ENCODE data around the gene SCAANT1. TPM values are rescaled to one million over a fixed set of nuclear protein-coding genes. Genes with fewer than 3 reads are reported as not detected.

The SCAANT1 gene
- total and polyA plus RNA-seq, 2 of the 8 experiments (the other 6 are each of a cell fraction or from before 2014, with no cell fraction given), result not detected

DNA sequence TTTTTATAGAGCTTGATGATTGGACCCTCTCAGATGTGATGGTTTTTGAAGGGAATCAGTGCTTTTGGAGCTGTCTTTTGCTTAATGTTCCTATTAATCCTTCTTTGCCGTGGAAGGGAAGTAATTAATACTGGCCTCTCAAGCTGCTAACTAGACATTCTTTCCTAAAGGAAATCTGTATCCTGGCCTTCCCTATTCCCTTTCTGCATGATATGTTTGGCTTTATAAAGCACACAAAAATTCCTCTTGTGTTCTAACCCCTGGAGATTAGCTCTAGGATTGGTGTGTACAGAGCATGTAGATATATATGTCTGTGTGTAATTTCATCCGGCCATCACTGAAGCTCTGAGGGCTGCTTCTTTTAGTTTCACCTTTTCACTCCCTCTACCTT lies 41.6 kb downstream of the SCAANT1 start (continued):
- TF ChIP-seq SP1 (IDR thresholded peaks at IDR 0.05; ENCODE audit: low read depth, low read length) (no peak), FOSL1 (IDR thresholded peaks at IDR 0.05; ENCODE audit: insufficient read depth, low read depth, low read length) (no peak), YY1 (IDR thresholded peaks at IDR 0.05; ENCODE audit: low read depth, low read length) (no peak), SAP30 (IDR thresholded peaks at IDR 0.05; ENCODE audit: insufficient read depth, insufficient replicate concordance, low read length) (no peak), CEBPB (IDR thresholded peaks at IDR 0.05; ENCODE audit: low read depth, low read length) (no peak), ASH2L (IDR thresholded peaks at IDR 0.05; ENCODE audit: low read length) (no peak), KDM4A (IDR thresholded peaks at IDR 0.05; ENCODE audit: low read depth, low read length, severe bottlenecking) (no peak)
